IMR-90 (cell line): ENCODE data around the gene LIMCH1. TPM values are rescaled to one million over a fixed set of nuclear protein-coding genes. Genes with fewer than 3 reads are reported as not detected.

Source experiments
- ATAC-seq: fragments of 200-7000 bp; cut with Tn5 transposase; 2 replicates; pipeline ENCODE4 v1.9.1; 2020; ENCODE audit warnings: low read depth, mild to moderate bottlenecking, moderate library complexity
- BruUV-seq: library from RNA; stranded (reverse); fragments of 400-500 nt; replicated peaks from 2 replicates; lab custom pipeline; 2021; lab: Mats Ljungman, UMichigan
- CTCF ChIA-PET: fragments of 300-600 bp; formaldehyde crosslinking; extraction: SDS; loops from one replicate; lab custom pipeline; 2021; ENCODE audit warnings: antibody characterized with exemption; lab: Yijun Ruan, JAX
- POLR2A ChIA-PET: fragments of 300-600 bp; sonication (Branson Sonifier 250); formaldehyde crosslinking; loops from one replicate; lab custom pipeline; 2022; ENCODE audit warnings: antibody characterized with exemption; ENCODE audit not compliant: unreplicated experiment; lab: Charles Lee
- DNase-seq: peaks from one replicate; pipeline ENCODE4 v3.0.0; 2013
- H2AFZ ChIP-seq: replicated peaks from 2 replicates; pipeline ENCODE3; 2013; ENCODE audit warnings: low read length, mild to moderate bottlenecking; ENCODE audit not compliant: poor library complexity
- H2AK5ac ChIP-seq: 2 replicates; pipeline ENCODE4 v1.6.1; 2013; ENCODE audit warnings: low read depth, low read length, inconsistent platforms
- H2AK9ac ChIP-seq: replicated peaks from 2 replicates; pipeline ENCODE3; 2013; ENCODE audit warnings: mild to moderate bottlenecking, low read depth, low read length, moderate library complexity; ENCODE audit not compliant: poor library complexity
- H2BK120ac ChIP-seq: 2 replicates; pipeline ENCODE4 v1.6.1; 2013; ENCODE audit warnings: low read depth, low read length, inconsistent platforms
- H2BK15ac ChIP-seq: 3 replicates; pipeline ENCODE4 v1.6.1; 2013; ENCODE audit warnings: low read depth, low read length, inconsistent platforms
- H2BK20ac ChIP-seq: 2 replicates; pipeline ENCODE4 v1.6.1; 2013; ENCODE audit warnings: low read depth, mild to moderate bottlenecking, inconsistent platforms, low read length, moderate library complexity
- H2BK5ac ChIP-seq: 2 replicates; pipeline ENCODE4 v1.6.1; 2013; ENCODE audit warnings: mild to moderate bottlenecking, low read depth, low read length, inconsistent platforms; ENCODE audit not compliant: poor library complexity, severe bottlenecking
- H3K14ac ChIP-seq: replicated peaks from 2 replicates; pipeline ENCODE4 v1.6.1; 2013; ENCODE audit warnings: low read depth, low read length, inconsistent platforms
- H3K18ac ChIP-seq: 2 replicates; pipeline ENCODE4 v1.6.1; 2013; ENCODE audit warnings: low read depth, low read length, control low read depth
- H3K23ac ChIP-seq: 2 replicates; pipeline ENCODE4 v1.6.1; 2013; ENCODE audit warnings: low read depth, low read length, inconsistent platforms
- H3K27ac ChIP-seq: 2 replicates; pipeline ENCODE4 v1.5.1; 2013; ENCODE audit warnings: mild to moderate bottlenecking, control low read depth, low read length; ENCODE audit not compliant: insufficient read depth
- H3K27me3 ChIP-seq: 2 replicates; pipeline ENCODE4 v1.6.1; 2013; ENCODE audit warnings: low read length; ENCODE audit not compliant: control insufficient read depth, insufficient read depth
- H3K36me3 ChIP-seq: 2 replicates; pipeline ENCODE4 v1.6.1; 2013; ENCODE audit warnings: low read length, mixed read lengths; ENCODE audit not compliant: control insufficient read depth, insufficient read depth
- H3K4ac ChIP-seq: 2 replicates; pipeline ENCODE4 v1.6.1; 2013; ENCODE audit warnings: low read depth, low read length, inconsistent platforms
- H3K4me1 ChIP-seq: 2 replicates; pipeline ENCODE4 v1.6.1; 2013; ENCODE audit warnings: low read length, mixed read lengths; ENCODE audit not compliant: control insufficient read depth, insufficient read depth
- H3K4me2 ChIP-seq: 2 replicates; pipeline ENCODE4 v1.6.1; 2013; ENCODE audit warnings: low read depth, mild to moderate bottlenecking, control low read depth, low read length, moderate library complexity
- H3K4me3 ChIP-seq: 2 replicates; pipeline ENCODE4 v1.5.1; 2013; ENCODE audit warnings: low read depth, mild to moderate bottlenecking, control low read depth, low read length, moderate library complexity; ENCODE audit not compliant: insufficient read depth
- H3K56ac ChIP-seq: 2 replicates; pipeline ENCODE4 v1.6.1; 2013; ENCODE audit warnings: low read length, inconsistent platforms; ENCODE audit not compliant: insufficient read depth; ENCODE audit errors: extremely low read depth
- H3K79me1 ChIP-seq, 2 experiments: 2 replicates each; pipeline ENCODE4 v1.6.1; 2013; ENCODE audit warnings: low read length in 2 of 2, inconsistent platforms in 1 of 2, low read depth in 1 of 2
- H3K9ac ChIP-seq: 2 replicates; pipeline ENCODE4 v1.6.1; 2013; ENCODE audit warnings: low read depth, low read length, control low read depth
- H3K9me1 ChIP-seq: 2 replicates; pipeline ENCODE4 v1.6.1; 2013; ENCODE audit warnings: low read length, inconsistent platforms; ENCODE audit not compliant: insufficient read depth
- H3K9me3 ChIP-seq: 2 replicates; pipeline ENCODE4 v1.6.1; 2013; ENCODE audit warnings: low read length; ENCODE audit not compliant: control insufficient read depth, insufficient read depth
- H4K20me1 ChIP-seq: 2 replicates; pipeline ENCODE4 v1.6.1; 2013; ENCODE audit warnings: low read length, inconsistent platforms; ENCODE audit not compliant: insufficient read depth
- H4K5ac ChIP-seq: 2 replicates; pipeline ENCODE4 v1.6.1; 2013; ENCODE audit warnings: mild to moderate bottlenecking, low read depth, low read length, control low read depth
- H4K8ac ChIP-seq, 2 experiments: 2 replicates each; pipeline ENCODE4 v1.6.1; 2013; ENCODE audit warnings: low read depth in 2 of 2, low read length in 2 of 2, control low read depth in 1 of 2, inconsistent platforms in 1 of 2
- H4K91ac ChIP-seq: 2 replicates; pipeline ENCODE4 v1.6.1; 2013; ENCODE audit warnings: low read depth, low read length, inconsistent platforms; ENCODE audit not compliant: insufficient read depth
- CEBPB ChIP-seq: IDR thresholded peaks from 2 replicates; pipeline ENCODE4 v1.6.1; 2012; ENCODE audit warnings: low read depth, low read length, improper control_type of control experiment
- CHD1 ChIP-seq: IDR thresholded peaks from 2 replicates; pipeline ENCODE4 v1.6.1; 2012; ENCODE audit warnings: low read depth, low read length, improper control_type of control experiment
- FOS ChIP-seq: fragments of 150-350 bp; IDR thresholded peaks from 2 replicates; pipeline ENCODE4 v1.6.1; 2016; ENCODE audit warnings: low read depth, low read length
- MAZ ChIP-seq: IDR thresholded peaks from 2 replicates; pipeline ENCODE4 v1.6.1; 2012; ENCODE audit warnings: low read depth, mild to moderate bottlenecking, low read length, improper control_type of control experiment, moderate library complexity, borderline replicate concordance
- MXI1 ChIP-seq: IDR thresholded peaks from 2 replicates; pipeline ENCODE4 v1.6.1; 2012; ENCODE audit warnings: low read depth, mild to moderate bottlenecking, low read length, moderate library complexity, borderline replicate concordance
- NFE2L2 ChIP-seq: fragments of 150-350 bp; IDR thresholded peaks from 2 replicates; pipeline ENCODE4 v1.6.1; 2016; ENCODE audit warnings: low read depth, mild to moderate bottlenecking, low read length
- POLR2A ChIP-seq: IDR thresholded peaks from 2 replicates; pipeline ENCODE4 v1.6.1; 2012; ENCODE audit warnings: mild to moderate bottlenecking, low read depth, low read length
- RFX5 ChIP-seq: IDR thresholded peaks from 2 replicates; pipeline ENCODE4 v1.8.0; 2012; ENCODE audit warnings: low read depth, mild to moderate bottlenecking, low read length, moderate library complexity
- SMC3 ChIP-seq: fragments of 150-350 bp; IDR thresholded peaks from 2 replicates; pipeline ENCODE4 v1.6.1; 2016; ENCODE audit warnings: low read depth, mild to moderate bottlenecking, antibody characterized with exemption, low read length, moderate library complexity
- WGBS, 2 experiments: methylation state at CpG; one replicate each; pipeline versions ENCODE4 v1.1.5 to v1.1.7; 2013; ENCODE audit warnings: missing lambda C conversion rate in 2 of 2; ENCODE audit not compliant: insufficient read length in 1 of 2; ENCODE audit errors: extremely low coverage in 2 of 2; 5-methylcytosine and 5-hydroxymethylcytosine counted together
- dilution Hi-C: fragments of 300-500 bp; cut with HindIII; formaldehyde crosslinking; loops from one replicate; pipeline ENCODE4 v1.14.3; 2018; ENCODE audit warnings: low sequenced_read_pairs; ENCODE audit not compliant: unreplicated experiment
- in situ Hi-C: fragments of 300-500 bp; cut with MboI; formaldehyde crosslinking; loops from 3 replicates; pipeline ENCODE4 v1.14.3; 2019; ENCODE audit warnings: low sequenced_read_pairs, inconsistent platforms, mixed read lengths
- intact Hi-C: fragments of 100-400 bp; cut with micrococcal nuclease; formaldehyde crosslinking; loops from 2 replicates; pipeline ENCODE4 v1.10.0; 2022
- polyA plus RNA-seq, 3 experiments: library from polyadenylated mRNA; depleted of rRNA; stranded (reverse); fragments of >200 nt; gene quantifications; 2 replicates each; pipeline ENCODE4 v1.2.3, GENCODE V29; 2012; ENCODE audit warnings: low replicate concordance in 1 of 3
- total RNA-seq: library from RNA; depleted of rRNA; stranded (reverse); fragments of >200 nt; gene quantifications from 2 replicates; pipeline ENCODE4 v1.2.3, GENCODE V29; 2012
- TF ChIP-seq, protein P1 (sequence below): fragments of 150-350 bp; IDR thresholded peaks from 2 replicates; pipeline ENCODE4 v1.6.1; 2017; ENCODE audit warnings: mild to moderate bottlenecking, antibody characterized with exemption, low read length, low read depth
- TF ChIP-seq, protein P2 (sequence below): fragments of 150-350 bp; IDR thresholded peaks from 2 replicates; pipeline ENCODE4 v1.6.1; 2016; ENCODE audit warnings: low read depth, mild to moderate bottlenecking, low read length, moderate library complexity, borderline replicate concordance

The LIMCH1 gene
- total and polyA plus RNA-seq, 2 of the 4 experiments (the other 2 are of a cell fraction): 0.89 to 2.9 TPM

DNA sequence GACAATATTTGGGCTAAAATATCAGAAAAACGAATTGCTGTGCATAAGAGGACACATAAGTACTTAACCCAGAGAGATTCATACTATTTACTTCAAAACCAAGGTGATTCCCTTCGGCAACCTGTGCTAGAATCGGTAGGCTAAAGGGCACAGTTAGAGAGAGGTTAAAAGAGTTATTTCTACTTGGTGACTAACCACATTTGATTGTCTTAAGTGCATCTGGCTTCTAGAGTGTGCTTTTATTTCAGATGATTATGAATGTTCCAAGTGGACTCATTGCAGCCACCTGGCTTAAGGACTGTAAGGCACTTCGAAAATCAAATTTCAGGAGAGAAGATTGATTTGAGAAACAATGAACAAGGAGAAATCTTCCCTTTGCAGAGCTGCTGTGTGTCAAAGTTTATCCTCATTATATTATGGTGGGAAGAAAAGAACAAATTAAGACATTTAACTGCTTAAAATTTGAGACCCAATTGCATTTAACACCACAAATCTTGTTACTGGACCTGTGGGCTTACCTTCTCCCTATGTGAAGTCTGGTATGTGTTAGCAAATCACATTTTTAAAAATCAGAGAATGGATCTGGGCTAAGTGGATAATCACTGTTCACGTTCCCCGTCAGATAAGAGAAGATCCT, 176.5 kb downstream of the LIMCH1 start:
- dilution Hi-C loops: no loop called here
- H2AFZ ChIP-seq: no peak overlapping the region
- H3K14ac ChIP-seq: no peak overlapping the region
- TF ChIP-seq, protein P1, sequence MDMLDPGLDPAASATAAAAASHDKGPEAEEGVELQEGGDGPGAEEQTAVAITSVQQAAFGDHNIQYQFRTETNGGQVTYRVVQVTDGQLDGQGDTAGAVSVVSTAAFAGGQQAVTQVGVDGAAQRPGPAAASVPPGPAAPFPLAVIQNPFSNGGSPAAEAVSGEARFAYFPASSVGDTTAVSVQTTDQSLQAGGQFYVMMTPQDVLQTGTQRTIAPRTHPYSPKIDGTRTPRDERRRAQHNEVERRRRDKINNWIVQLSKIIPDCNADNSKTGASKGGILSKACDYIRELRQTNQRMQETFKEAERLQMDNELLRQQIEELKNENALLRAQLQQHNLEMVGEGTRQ: no peak
- TF ChIP-seq CHD1 (no peak), SMC3 (no peak), FOS (no peak), RFX5 (no peak), NFE2L2 (no peak), MXI1 (no peak), CEBPB (no peak), MAZ (no peak), POLR2A (no peak)
- TF ChIP-seq, protein P2, sequence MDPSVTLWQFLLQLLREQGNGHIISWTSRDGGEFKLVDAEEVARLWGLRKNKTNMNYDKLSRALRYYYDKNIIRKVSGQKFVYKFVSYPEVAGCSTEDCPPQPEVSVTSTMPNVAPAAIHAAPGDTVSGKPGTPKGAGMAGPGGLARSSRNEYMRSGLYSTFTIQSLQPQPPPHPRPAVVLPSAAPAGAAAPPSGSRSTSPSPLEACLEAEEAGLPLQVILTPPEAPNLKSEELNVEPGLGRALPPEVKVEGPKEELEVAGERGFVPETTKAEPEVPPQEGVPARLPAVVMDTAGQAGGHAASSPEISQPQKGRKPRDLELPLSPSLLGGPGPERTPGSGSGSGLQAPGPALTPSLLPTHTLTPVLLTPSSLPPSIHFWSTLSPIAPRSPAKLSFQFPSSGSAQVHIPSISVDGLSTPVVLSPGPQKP: no peak
- no peak overlapping the region for H3K4me2 ChIP-seq
- H2BK5ac ChIP-seq: no peak overlapping the region
- H3K4ac ChIP-seq: no peak overlapping the region
- intact Hi-C loops: no loop called here
- ATAC-seq: no peak
- H3K56ac ChIP-seq: no peak overlapping the region
- no peak overlapping the region for H2AK9ac ChIP-seq
- H3K27ac ChIP-seq: no peak overlapping the region
- no peak overlapping the region for H2BK20ac ChIP-seq
- peak overlapping the region; percentile 38; the same call in 1 of the 3 replicates for H2BK15ac ChIP-seq
- in situ Hi-C loops: no loop called here
- H4K20me1 ChIP-seq: no peaks in the 10 kb centered on the region
- no peak overlapping the region for H3K23ac ChIP-seq
- H2BK120ac ChIP-seq: no peak overlapping the region
- no peak overlapping the region for H3K9ac ChIP-seq
- ChIA-PET POLR2A (interaction anchor here (0.6 kb wide), 1 partner anchor 458 kb away, joined by 5 read pairs; no protein-coding TSS in a partner anchor), CTCF (no interaction called here)
- no peaks in the 10 kb centered on the region for H3K9me1 ChIP-seq
- peaks cover 3% of the 10 kb centered on the region for H3K4me1 ChIP-seq
- no TSS peak for BruUV-seq
- H2AK5ac ChIP-seq: no peak overlapping the region
- H3K79me1 ChIP-seq: no peaks in the 10 kb centered on the region
- DNase-seq: no peak
- WGBS, 2 experiments: 100% methylated on average over 1 of the region's 6 CpGs; no CpG with 5 or more reads in 1 of the 2 experiments
- H4K5ac ChIP-seq: no peak overlapping the region
- H3K9me3 ChIP-seq: no peaks in the 10 kb centered on the region
- no peak overlapping the region for H3K18ac ChIP-seq
- H3K27me3 ChIP-seq: no peaks in the 10 kb centered on the region
- no peak overlapping the region for H3K4me3 ChIP-seq
- H4K91ac ChIP-seq: no peak overlapping the region
- no peaks in the 10 kb centered on the region for H3K36me3 ChIP-seq
- no peak overlapping the region for H4K8ac ChIP-seq
